ENCODE results near the gene BMPER.

BMPER gene

DNA sequence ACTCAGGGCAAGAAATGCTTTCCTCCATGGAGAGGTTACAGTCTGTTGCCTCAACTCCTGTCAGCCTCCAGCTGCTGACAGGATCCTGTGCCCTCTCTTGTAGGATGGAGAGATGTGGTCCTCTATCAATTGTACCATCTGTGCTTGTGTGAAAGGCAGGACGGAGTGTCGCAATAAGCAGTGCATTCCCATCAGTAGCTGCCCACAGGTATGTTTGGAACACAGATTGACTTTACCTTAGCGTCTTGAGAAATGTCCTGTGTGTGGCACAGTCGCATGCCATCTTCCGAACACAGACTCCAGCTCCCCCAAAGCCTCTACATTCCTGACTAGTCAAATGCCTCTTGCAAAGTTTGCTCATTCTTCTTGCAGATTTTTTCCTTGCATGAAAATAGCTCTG is 152.6 kb downstream of the BMPER start:
- in situ Hi-C loops (cut with MboI; ENCODE audit: low sequenced_read_pairs, unreplicated experiment) = no loop called here
- TF ChIP-seq, protein P1, sequence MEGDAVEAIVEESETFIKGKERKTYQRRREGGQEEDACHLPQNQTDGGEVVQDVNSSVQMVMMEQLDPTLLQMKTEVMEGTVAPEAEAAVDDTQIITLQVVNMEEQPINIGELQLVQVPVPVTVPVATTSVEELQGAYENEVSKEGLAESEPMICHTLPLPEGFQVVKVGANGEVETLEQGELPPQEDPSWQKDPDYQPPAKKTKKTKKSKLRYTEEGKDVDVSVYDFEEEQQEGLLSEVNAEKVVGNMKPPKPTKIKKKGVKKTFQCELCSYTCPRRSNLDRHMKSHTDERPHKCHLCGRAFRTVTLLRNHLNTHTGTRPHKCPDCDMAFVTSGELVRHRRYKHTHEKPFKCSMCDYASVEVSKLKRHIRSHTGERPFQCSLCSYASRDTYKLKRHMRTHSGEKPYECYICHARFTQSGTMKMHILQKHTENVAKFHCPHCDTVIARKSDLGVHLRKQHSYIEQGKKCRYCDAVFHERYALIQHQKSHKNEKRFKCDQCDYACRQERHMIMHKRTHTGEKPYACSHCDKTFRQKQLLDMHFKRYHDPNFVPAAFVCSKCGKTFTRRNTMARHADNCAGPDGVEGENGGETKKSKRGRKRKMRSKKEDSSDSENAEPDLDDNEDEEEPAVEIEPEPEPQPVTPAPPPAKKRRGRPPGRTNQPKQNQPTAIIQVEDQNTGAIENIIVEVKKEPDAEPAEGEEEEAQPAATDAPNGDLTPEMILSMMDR (IDR thresholded peaks at IDR 0.05; ENCODE audit: borderline replicate concordance, control extremely low read depth, extremely low read depth, insufficient read depth, missing control alignments) = no peak
- DNase-seq (ENCODE audit: low spot score) = no peak

DNA sequence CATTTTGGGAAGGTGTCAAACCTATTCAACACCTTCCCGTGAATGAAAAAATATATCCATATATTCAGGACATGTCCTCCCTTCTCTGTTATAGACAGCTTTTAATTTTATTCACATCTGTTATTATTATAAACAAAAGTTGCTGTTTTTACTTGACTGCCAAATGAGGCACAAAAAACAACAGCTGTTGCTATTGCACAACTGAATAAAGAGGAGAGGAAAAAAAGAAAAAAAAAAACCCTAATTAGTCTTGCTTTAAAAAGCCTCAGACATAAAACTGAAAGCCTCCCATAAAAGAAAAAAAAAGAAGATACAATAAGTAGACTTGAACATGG is 153.4 kb downstream of the BMPER start:
- in situ Hi-C loops (cut with MboI; ENCODE audit: low sequenced_read_pairs, unreplicated experiment) = no loop called here
- TF ChIP-seq, protein P1 (IDR thresholded peaks at IDR 0.05; ENCODE audit: borderline replicate concordance, control extremely low read depth, extremely low read depth, insufficient read depth, missing control alignments) = no peak
- no peak for DNase-seq (ENCODE audit: low spot score)

DNA sequence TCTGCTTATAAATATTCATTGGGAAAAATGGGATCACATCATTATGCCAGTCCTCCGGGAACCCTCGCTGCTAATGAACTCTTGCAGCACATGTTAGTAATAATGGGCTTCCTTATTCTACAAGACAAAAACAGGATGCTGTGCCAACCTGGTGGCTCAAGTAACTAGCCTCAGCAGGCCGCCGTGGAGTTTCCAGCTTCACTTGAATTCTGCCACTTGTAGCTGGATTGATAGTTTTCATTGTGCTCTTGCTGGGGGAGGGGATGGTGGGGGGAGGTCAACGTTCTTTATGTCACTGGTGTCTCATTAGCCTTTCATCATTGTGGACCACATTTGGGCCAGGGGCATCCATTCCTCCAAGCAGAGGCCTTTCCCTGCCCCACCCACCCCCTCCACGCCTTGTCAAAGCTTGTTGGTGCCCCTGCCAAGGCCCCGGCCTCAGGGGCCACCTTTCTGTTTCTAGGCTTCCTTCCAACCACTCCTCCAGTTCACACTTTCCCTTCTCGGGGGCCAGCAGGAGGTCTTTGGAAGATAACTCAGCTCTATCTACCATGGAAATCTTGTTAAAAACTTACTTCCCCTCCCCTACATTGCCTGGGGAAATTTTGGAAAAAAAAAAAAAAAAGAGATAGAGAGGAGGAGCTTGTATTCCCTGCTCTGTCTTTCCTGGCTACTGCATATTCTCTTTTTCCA is 153.9 kb downstream of the BMPER start:
- TF ChIP-seq, protein P1 (IDR thresholded peaks at IDR 0.05; ENCODE audit: borderline replicate concordance, control extremely low read depth, extremely low read depth, insufficient read depth, missing control alignments) = no peak
- no peak for DNase-seq (ENCODE audit: low spot score)
- in situ Hi-C loops (cut with MboI; ENCODE audit: low sequenced_read_pairs, unreplicated experiment) = no loop called here

DNA sequence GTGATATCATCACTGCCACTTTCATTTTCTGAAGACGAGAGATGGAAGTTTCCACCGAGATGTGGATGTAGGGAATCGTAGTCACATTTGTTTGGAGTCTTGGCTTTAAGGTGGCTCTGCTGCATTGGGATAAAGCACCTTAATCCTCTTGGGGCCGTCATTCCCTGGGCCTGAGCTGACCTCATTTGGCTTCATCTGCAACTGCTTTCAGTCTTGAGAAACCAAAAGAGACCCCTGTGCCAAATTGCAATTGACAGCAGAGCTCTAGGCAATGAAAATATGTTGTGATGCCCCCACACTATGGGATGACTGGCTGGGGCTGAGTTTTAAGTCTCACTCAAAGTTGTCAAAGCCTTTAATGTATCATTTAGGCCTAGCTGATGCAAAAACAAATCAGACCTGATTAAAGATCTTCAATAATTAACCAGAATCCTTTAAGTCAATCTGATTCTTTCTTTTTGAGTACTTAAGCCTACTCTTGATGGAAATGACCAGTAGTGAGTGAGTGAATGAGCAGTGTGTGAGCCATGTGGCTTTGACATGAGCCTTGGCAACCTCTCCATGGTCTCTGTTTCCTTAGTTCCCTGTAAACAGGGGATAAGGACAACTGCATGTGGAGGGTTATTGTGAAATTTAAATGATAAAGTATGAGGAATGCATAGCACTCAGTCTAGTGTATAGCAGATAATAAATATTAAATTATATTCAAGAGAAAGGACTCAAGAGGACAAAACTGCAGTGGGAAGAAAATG is 155.0 kb downstream of the BMPER start:
- no peak for DNase-seq (ENCODE audit: low spot score)
- in situ Hi-C loops (cut with MboI; ENCODE audit: low sequenced_read_pairs, unreplicated experiment) = no loop called here
- TF ChIP-seq, protein P1 (IDR thresholded peaks at IDR 0.05; ENCODE audit: borderline replicate concordance, control extremely low read depth, extremely low read depth, insufficient read depth, missing control alignments) = no peak

DNA sequence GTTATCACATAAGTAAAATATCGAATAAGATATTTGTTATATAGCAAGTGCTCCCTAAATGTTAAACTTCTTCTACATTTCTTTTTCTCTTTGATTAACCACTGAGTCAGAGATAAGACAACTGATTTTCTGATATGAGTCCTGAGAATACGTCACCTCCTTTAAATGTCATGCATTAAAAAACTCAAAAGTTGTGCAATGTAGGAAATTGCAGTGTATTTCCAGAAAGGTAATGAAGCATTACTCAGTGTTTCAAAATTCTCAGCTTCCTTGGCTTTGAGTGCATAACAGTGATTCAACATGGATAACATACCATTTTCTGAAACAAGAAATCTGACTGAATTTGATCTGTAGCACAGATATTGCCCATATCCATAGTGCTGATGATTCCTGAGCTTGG is 155.8 kb downstream of the BMPER start:
- DNase-seq (ENCODE audit: low spot score) = no peak
- in situ Hi-C loops (cut with MboI; ENCODE audit: low sequenced_read_pairs, unreplicated experiment) = no loop called here
- TF ChIP-seq, protein P1 (IDR thresholded peaks at IDR 0.05; ENCODE audit: borderline replicate concordance, control extremely low read depth, extremely low read depth, insufficient read depth, missing control alignments) = no peak

DNA sequence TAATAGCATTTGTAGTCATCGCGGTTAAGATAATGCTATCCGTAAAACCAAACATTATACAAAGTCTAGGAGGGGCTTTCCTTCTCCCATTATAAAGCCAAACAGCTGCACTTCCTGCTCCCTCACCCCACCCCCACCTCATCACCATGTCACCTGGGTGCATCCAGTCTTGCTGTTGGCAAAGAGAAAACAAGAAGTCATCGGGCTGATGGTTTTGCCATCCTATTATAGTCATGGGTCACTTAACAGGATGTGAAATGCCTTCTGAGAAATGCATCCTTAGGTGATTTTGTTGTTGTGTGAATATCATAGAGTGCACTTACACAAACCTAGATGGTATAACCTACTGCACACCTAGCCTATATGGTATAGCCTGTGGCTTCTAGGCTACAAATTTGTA is 157.0 kb downstream of the BMPER start:
- DNase-seq (ENCODE audit: low spot score) = no peak
- in situ Hi-C loops (cut with MboI; ENCODE audit: low sequenced_read_pairs, unreplicated experiment) = no loop called here
- TF ChIP-seq, protein P1 (IDR thresholded peaks at IDR 0.05; ENCODE audit: borderline replicate concordance, control extremely low read depth, extremely low read depth, insufficient read depth, missing control alignments) = no peak

Measured in GM13976 (cell line).